Trophoblast cell (in vitro differentiated cells and primary cell): ENCODE results near the gene FEM1B.

Experiments used
- DNase-seq, 2 donors: peaks; one replicate each; pipeline ENCODE4 v3.0.0-alpha.2; 2016
- H2AFZ ChIP-seq: 2 replicates; pipeline ENCODE4 v1.6.1; 2013; ENCODE audit warnings: low read length, moderate library complexity, mild to moderate bottlenecking; ENCODE audit not compliant: insufficient read depth, poor library complexity
- H2AK5ac ChIP-seq: 2 replicates; pipeline ENCODE4 v1.6.1; 2013; ENCODE audit warnings: mild to moderate bottlenecking, low read length
- H2BK120ac ChIP-seq: 2 replicates; pipeline ENCODE4 v1.6.1; 2013; ENCODE audit warnings: low read length, mild to moderate bottlenecking, moderate library complexity; ENCODE audit not compliant: insufficient read depth, poor library complexity
- H2BK12ac ChIP-seq: 2 replicates; pipeline ENCODE4 v1.6.1; 2013; ENCODE audit warnings: mild to moderate bottlenecking, low read length, moderate library complexity
- H2BK5ac ChIP-seq: 2 replicates; pipeline ENCODE4 v1.6.1; 2013; ENCODE audit warnings: low read length, low read depth, moderate library complexity, mild to moderate bottlenecking; ENCODE audit not compliant: poor library complexity
- H3K14ac ChIP-seq: 2 replicates; pipeline ENCODE4 v1.6.1; 2013; ENCODE audit warnings: mild to moderate bottlenecking, low read length
- H3K18ac ChIP-seq: 2 replicates; pipeline ENCODE4 v1.6.1; 2013; ENCODE audit warnings: mild to moderate bottlenecking, low read length
- H3K23ac ChIP-seq: 2 replicates; pipeline ENCODE4 v1.6.1; 2013; ENCODE audit warnings: low read length
- H3K27ac ChIP-seq: 2 replicates; pipeline ENCODE4 v1.5.1; 2013; ENCODE audit warnings: low read depth, mild to moderate bottlenecking, inconsistent platforms, low read length, moderate library complexity
- H3K27me3 ChIP-seq: 2 replicates; pipeline ENCODE4 v1.6.1; 2013; ENCODE audit warnings: inconsistent platforms, mild to moderate bottlenecking, low read length, moderate library complexity; ENCODE audit not compliant: insufficient read depth
- H3K36me3 ChIP-seq, 2 experiments: 1 replicate in 1 of 2; 2 replicates in 1 of 2; pipeline ENCODE4 v1.6.1; 2013; ENCODE audit warnings: low read length in 2 of 2, mild to moderate bottlenecking in 2 of 2, moderate library complexity in 1 of 2; ENCODE audit not compliant: insufficient read depth in 2 of 2, control insufficient read depth in 1 of 2
- H3K4ac ChIP-seq: 2 replicates; pipeline ENCODE4 v1.6.1; 2013; ENCODE audit warnings: low read depth, mild to moderate bottlenecking, low read length, moderate library complexity
- H3K4me1 ChIP-seq, 2 experiments: 1 replicate in 1 of 2; 2 replicates in 1 of 2; pipeline ENCODE4 v1.6.1; 2013; ENCODE audit warnings: low read length in 2 of 2, mild to moderate bottlenecking in 2 of 2, moderate library complexity in 1 of 2; ENCODE audit not compliant: insufficient read depth in 2 of 2, control insufficient read depth in 1 of 2
- H3K4me2 ChIP-seq: 2 replicates; pipeline ENCODE4 v1.6.1; 2013; ENCODE audit warnings: inconsistent platforms, mild to moderate bottlenecking, low read length, moderate library complexity
- H3K4me3 ChIP-seq: 2 replicates; pipeline ENCODE4 v1.5.1; 2013; ENCODE audit warnings: mild to moderate bottlenecking, low read depth, low read length, inconsistent platforms
- H3K79me1 ChIP-seq: one replicate; pipeline ENCODE4 v1.6.1; 2013; ENCODE audit warnings: low read length
- H3K79me2 ChIP-seq: 2 replicates; pipeline ENCODE4 v1.6.1; 2013; ENCODE audit warnings: low read length, mild to moderate bottlenecking; ENCODE audit not compliant: control insufficient read depth, insufficient read depth, poor library complexity
- H3K9ac ChIP-seq: 2 replicates; pipeline ENCODE4 v1.6.1; 2013; ENCODE audit warnings: mild to moderate bottlenecking, low read length
- H3K9me3 ChIP-seq: 2 replicates; pipeline ENCODE4 v1.6.1; 2013; ENCODE audit warnings: low read depth, mild to moderate bottlenecking, control low read depth, inconsistent platforms, low read length; ENCODE audit not compliant: insufficient read depth
- H4K12ac ChIP-seq: 2 replicates; pipeline ENCODE4 v1.6.1; 2013; ENCODE audit warnings: low read depth, mild to moderate bottlenecking, low read length, moderate library complexity
- H4K8ac ChIP-seq: 2 replicates; pipeline ENCODE4 v1.6.1; 2013; ENCODE audit warnings: low read depth, mild to moderate bottlenecking, low read length, moderate library complexity
- H4K91ac ChIP-seq: one replicate; pipeline ENCODE4 v1.6.1; 2013; ENCODE audit warnings: low read depth, mild to moderate bottlenecking, low read length, moderate library complexity
- WGBS: extraction: QIAGEN DNeasy Blood & Tissue Kit; methylation state at CpG from one replicate; pipeline ENCODE4 v1.1.7; 2013; ENCODE audit warnings: missing lambda C conversion rate; ENCODE audit not compliant: insufficient read length, insufficient coverage; ENCODE audit errors: extremely low coverage; 5-methylcytosine and 5-hydroxymethylcytosine counted together

Gene FEM1B

DNA sequence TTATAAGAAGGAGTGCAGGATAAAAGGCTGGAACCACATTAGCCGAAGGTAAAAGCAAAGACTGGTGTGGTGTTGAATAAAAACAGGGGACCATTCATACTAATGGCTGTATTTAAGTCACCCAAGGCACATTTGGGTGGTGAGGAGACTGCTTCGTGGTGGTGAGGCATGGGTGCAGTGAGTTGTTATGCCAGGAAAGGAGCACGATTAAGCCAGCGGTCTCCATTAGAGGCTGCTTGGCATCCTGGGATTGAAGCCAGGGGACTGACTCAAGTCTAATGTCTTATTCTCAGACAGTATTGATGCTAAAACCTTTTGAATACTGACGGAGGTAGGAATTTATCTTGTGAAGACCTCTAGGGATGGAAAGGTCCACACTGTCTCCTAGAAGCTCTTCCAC lies 21.9 kb downstream of the FEM1B start:
- no peak overlapping the region for H2BK12ac ChIP-seq
- no peak overlapping the region for H3K4ac ChIP-seq
- H4K8ac ChIP-seq, result no peak overlapping the region
- H4K12ac ChIP-seq, result no peak overlapping the region
- no peak overlapping the region for H3K23ac ChIP-seq
- no peaks in the 10 kb centered on the region for H3K79me2 ChIP-seq
- H2BK5ac ChIP-seq, result no peak overlapping the region
- no peak overlapping the region for H2BK120ac ChIP-seq
- H3K36me3 ChIP-seq, result peaks cover 2 to 8% of the 10 kb centered on the region in 2 experiments
- H3K79me1 ChIP-seq, result no peaks in the 10 kb centered on the region
- H4K91ac ChIP-seq, result no peak overlapping the region
- no peak overlapping the region for H3K27ac ChIP-seq
- H3K18ac ChIP-seq, result no peak overlapping the region
- no peak overlapping the region for H3K4me2 ChIP-seq
- no peak overlapping the region for H3K14ac ChIP-seq
- no peak overlapping the region for H3K9ac ChIP-seq
- no peaks in the 10 kb centered on the region for H3K9me3 ChIP-seq
- peaks cover under 1 to 2% of the 10 kb centered on the region in 2 experiments for H3K4me1 ChIP-seq
- no peak overlapping the region for H2AK5ac ChIP-seq
- WGBS, result no CpG with 5 or more reads among the region's 5 CpGs
- no peak overlapping the region for H3K4me3 ChIP-seq
- no peak overlapping the region for H2AFZ ChIP-seq
- H3K27me3 ChIP-seq, result no peaks in the 10 kb centered on the region
- DNase-seq, result no peak

DNA sequence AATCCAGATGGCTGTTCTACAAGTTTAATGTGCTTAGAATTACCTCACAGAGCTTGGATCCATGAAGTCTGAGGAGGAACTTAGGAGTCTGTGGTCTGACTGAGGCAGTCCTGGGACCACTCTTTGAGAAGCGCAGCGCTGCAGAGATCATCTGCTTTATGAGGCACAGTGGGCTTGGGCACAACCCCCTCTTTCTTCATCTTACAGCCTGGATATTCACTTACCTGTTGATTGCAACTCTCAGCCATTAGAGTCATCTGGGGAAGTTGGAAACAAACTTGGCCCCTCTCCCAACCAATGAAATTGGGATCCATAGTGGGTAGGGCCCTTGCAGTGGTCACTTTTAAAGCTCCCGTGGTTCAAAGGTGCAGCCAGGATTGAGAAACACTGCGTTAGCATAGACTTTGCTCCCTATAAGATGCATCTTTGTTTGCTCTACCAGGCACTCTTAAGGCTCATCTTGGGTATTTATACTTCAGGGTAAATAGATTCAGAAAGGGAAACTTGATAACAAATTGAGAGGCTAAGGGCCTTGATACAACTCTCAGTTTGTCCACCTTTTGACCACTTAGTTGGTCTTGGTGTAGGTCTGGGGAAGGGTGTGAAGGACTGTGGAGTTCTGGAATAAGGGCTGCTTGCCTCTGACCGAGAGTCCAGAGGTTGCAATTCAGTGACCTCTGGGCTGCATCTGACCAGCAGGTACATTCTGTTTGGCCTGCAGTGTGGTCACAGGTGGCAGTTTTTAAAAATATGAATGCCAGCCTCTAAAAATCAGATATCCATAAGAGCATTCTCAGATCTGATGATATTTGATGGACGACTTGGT lies 22.8 kb downstream of the FEM1B start:
- Histone ChIP-seq H3K79me1 (no peaks in the 10 kb centered on the region), H2BK5ac (no peak overlapping the region), H2AK5ac (no peak overlapping the region), H3K27me3 (no peaks in the 10 kb centered on the region), H3K4ac (no peak overlapping the region), H3K79me2 (no peaks in the 10 kb centered on the region), H3K9ac (no peak overlapping the region), H3K9me3 (no peaks in the 10 kb centered on the region), H3K27ac (no peak overlapping the region), H4K8ac (no peak overlapping the region), H4K91ac (no peak overlapping the region), H3K18ac (no peak overlapping the region), H3K4me1 (peaks cover 7 to 8% of the 10 kb centered on the region in 2 experiments), H4K12ac (no peak overlapping the region), H3K14ac (no peak overlapping the region), H2BK120ac (no peak overlapping the region), H3K4me2 (no peak overlapping the region), H2AFZ (no peak overlapping the region), H3K4me3 (no peak overlapping the region), H3K36me3 (peaks cover 2 to 8% of the 10 kb centered on the region in 2 experiments), H3K23ac (no peak overlapping the region), H2BK12ac (no peak overlapping the region)
- DNase-seq, result no peak
- WGBS, result no CpG with 5 or more reads among the region's 6 CpGs

DNA sequence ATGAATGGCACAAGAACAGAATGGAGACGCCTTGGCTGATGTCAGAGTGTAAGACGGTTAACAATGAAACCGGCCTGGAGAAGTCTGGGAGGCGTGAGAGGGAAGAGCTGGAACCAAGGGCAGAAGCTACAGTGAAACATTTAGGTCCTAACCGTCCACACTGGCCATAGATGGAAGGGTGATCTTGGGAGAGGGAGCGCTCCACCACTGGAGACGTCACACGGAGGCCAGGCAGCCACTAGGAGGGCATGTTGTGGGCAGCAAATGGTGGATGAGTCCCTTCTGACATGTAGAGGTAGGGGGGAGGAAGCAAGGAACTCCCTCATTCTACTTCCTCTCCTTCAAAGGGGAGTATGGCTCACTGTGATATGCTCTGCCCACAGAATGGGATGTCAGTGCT lies 23.8 kb downstream of the FEM1B start:
- Histone ChIP-seq H3K18ac (no peak overlapping the region), H2BK5ac (no peak overlapping the region), H2BK120ac (no peak overlapping the region), H4K8ac (no peak overlapping the region), H3K27me3 (no peaks in the 10 kb centered on the region), H3K4ac (no peak overlapping the region), H2BK12ac (no peak overlapping the region), H4K91ac (no peak overlapping the region), H3K4me3 (no peak overlapping the region), H4K12ac (no peak overlapping the region), H2AFZ (no peak overlapping the region), H3K79me2 (no peaks in the 10 kb centered on the region), H3K9ac (no peak overlapping the region), H3K9me3 (no peaks in the 10 kb centered on the region), H3K36me3 (peaks cover 2 to 8% of the 10 kb centered on the region in 2 experiments), H3K4me2 (no peak overlapping the region), H2AK5ac (no peak overlapping the region), H3K14ac (no peak overlapping the region), H3K27ac (no peak overlapping the region), H3K79me1 (no peaks in the 10 kb centered on the region), H3K4me1 (peaks cover 7 to 8% of the 10 kb centered on the region in 2 experiments), H3K23ac (no peak overlapping the region)
- no peak for DNase-seq
- WGBS, result no CpG with 5 or more reads among the region's 8 CpGs

DNA sequence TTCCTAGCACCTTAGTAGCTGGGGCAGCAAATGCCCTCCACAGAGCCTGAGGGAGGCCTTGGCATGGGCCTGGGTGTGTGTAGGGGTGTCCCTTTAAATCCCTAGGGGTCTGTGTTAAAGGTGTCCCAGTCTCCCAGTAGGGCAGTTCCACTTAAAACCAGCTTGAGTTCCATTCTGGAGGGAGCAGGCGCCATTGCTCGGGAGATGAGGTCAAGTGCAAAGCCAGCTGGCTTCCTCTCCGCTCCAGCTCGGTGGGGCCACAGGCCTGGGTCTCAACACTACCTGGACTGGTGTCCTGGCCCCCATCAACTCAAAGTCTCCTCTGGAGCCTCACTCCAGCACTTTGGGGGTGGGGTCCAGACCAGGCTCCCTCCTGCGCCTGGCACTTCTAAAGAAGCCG lies 25.2 kb downstream of the FEM1B start:
- Histone ChIP-seq H3K9ac (no peak overlapping the region), H2BK12ac (no peak overlapping the region), H3K79me1 (no peaks in the 10 kb centered on the region), H4K8ac (no peak overlapping the region), H2AK5ac (no peak overlapping the region), H3K14ac (no peak overlapping the region), H4K12ac (no peak overlapping the region), H3K4me1 (peaks cover 7 to 8% of the 10 kb centered on the region in 2 experiments), H3K23ac (no peak overlapping the region), H3K36me3 (peaks cover 2 to 5% of the 10 kb centered on the region in 2 experiments), H3K4me2 (no peak overlapping the region), H3K9me3 (no peaks in the 10 kb centered on the region), H2BK120ac (no peak overlapping the region), H3K4ac (no peak overlapping the region), H3K18ac (no peak overlapping the region), H3K27ac (no peak overlapping the region), H2BK5ac (no peak overlapping the region), H3K4me3 (no peak overlapping the region), H4K91ac (no peak overlapping the region), H3K79me2 (no peaks in the 10 kb centered on the region), H2AFZ (no peak overlapping the region), H3K27me3 (no peaks in the 10 kb centered on the region)
- WGBS, result no CpG with 5 or more reads among the region's 6 CpGs
- DNase-seq, result no peak
